SJCRH30 (cell line): ENCODE results near the gene PDGFB. TPM values are rescaled to one million over a fixed set of nuclear protein-coding genes. Genes with fewer than 3 reads are reported as not detected.

Experiments used
- DNase-seq, 2 experiments: peaks; one replicate each; pipeline ENCODE4 v3.0.0-alpha.2; 2015 to 2020
- H3K27ac ChIP-seq: fragments of 250-450 bp; sonication (Bioruptor Pico); 2 replicates; pipeline ENCODE4 v1.5.1; 2020; ENCODE audit warnings: mild to moderate bottlenecking, moderate library complexity
- H3K27me3 ChIP-seq: fragments of 250-450 bp; sonication (Bioruptor Pico); 2 replicates; pipeline ENCODE4 v1.5.1; 2020; ENCODE audit warnings: mild to moderate bottlenecking, moderate library complexity
- H3K36me3 ChIP-seq: fragments of 250-450 bp; sonication (Bioruptor Pico); 2 replicates; pipeline ENCODE4 v1.5.1; 2020; ENCODE audit warnings: mild to moderate bottlenecking, moderate library complexity
- H3K4me1 ChIP-seq: fragments of 250-450 bp; sonication (Bioruptor Pico); 2 replicates; pipeline ENCODE4 v1.5.1; 2020; ENCODE audit warnings: mild to moderate bottlenecking, moderate library complexity
- H3K4me3 ChIP-seq: fragments of 250-450 bp; sonication (Bioruptor Pico); 2 replicates; pipeline ENCODE4 v1.5.1; 2020; ENCODE audit warnings: mild to moderate bottlenecking, moderate library complexity
- H3K9me3 ChIP-seq: fragments of 250-450 bp; sonication (Bioruptor Pico); replicated peaks from 2 replicates; pipeline ENCODE4 v1.5.1; 2020; ENCODE audit warnings: mild to moderate bottlenecking, moderate library complexity
- total RNA-seq: library from RNA; depleted of rRNA; stranded (reverse); fragments of >200 nt; shearing (Covaris generic); gene quantifications from 2 replicates; pipeline ENCODE4 v1.2.3, GENCODE V29; 2014

Gene PDGFB
- total RNA-seq, 1 experiment from 2014 or later, result 0.26 TPM

DNA sequence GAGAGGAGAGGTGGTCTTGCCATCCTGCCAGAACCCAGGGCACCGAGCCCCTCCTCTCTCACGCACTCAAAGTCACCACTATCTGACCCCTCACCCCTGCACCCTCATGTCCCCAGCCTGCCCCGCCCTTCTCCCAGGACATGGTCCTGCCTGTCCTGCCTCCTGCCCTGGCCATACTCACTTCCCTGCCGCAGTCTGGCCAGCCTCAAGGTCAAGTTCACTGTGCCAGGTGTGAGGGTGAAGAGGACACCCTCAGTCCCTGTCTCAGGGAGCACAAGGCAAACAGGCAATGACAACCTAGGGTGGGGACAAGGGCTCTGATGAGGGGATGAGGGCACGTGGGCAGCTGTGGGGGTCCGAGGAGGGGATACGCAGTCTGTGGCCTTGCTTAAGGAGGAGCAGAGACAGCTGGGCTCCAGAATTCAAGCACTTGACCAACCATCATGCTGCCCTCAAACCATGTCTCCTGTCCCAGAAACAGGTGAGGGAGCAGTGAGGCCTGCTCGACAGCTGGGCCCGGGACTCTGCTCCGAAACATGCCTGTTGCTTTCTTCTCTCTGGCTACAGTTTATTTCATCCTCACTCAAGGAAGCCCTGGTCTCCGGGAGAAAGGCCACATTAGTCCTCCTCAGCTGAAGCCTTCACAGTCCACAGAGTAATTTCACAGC, 36.6 kb downstream of the PDGFB start:
- H3K27me3 ChIP-seq, result no peaks in the 10 kb centered on the region
- peak; percentile 45 to 60 for DNase-seq
- H3K4me1 ChIP-seq, result peaks cover 34% of the 10 kb centered on the region
- H3K4me3 ChIP-seq, result no peak overlapping the region
- no peaks in the 10 kb centered on the region for H3K36me3 ChIP-seq
- peak overlapping the region; percentile 55 for H3K27ac ChIP-seq
- no peaks in the 10 kb centered on the region for H3K9me3 ChIP-seq

GRCh38 chr22:39207141-39208012, 37.4 kb downstream of the PDGFB start:
- Histone ChIP-seq H3K4me1 (peaks cover 28% of the 10 kb centered on the region), H3K27ac (peak overlapping the region; percentile 55), H3K36me3 (no peaks in the 10 kb centered on the region), H3K27me3 (no peaks in the 10 kb centered on the region), H3K4me3 (no peak overlapping the region), H3K9me3 (no peaks in the 10 kb centered on the region)
- peak; percentile 77 to 79 for DNase-seq

DNA sequence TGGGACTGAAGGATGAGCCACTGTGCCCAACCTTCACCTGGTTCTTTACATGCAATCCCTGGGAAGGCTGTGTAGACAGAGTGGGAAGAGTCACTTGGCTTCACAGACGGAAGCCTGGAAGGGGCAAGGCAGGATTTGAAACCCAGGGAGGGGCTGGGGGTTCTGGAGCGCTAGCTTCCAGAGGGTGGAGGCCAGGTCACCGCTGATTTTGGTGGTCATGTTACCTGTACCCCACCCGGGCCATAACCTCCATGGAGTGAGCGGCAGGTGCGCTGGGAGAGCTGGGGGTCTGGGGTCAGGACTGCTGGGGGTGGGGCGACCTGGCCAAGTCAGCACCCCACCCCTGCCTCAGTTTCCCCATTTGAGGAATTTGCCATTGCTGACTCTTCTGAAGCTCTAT, 38.3 kb downstream of the PDGFB start:
- DNase-seq, result no peak
- Histone ChIP-seq H3K4me1 (peaks cover 28% of the 10 kb centered on the region), H3K27me3 (no peaks in the 10 kb centered on the region), H3K9me3 (no peaks in the 10 kb centered on the region), H3K4me3 (no peak overlapping the region), H3K36me3 (no peaks in the 10 kb centered on the region), H3K27ac (peak overlapping the region; percentile 55)

DNA sequence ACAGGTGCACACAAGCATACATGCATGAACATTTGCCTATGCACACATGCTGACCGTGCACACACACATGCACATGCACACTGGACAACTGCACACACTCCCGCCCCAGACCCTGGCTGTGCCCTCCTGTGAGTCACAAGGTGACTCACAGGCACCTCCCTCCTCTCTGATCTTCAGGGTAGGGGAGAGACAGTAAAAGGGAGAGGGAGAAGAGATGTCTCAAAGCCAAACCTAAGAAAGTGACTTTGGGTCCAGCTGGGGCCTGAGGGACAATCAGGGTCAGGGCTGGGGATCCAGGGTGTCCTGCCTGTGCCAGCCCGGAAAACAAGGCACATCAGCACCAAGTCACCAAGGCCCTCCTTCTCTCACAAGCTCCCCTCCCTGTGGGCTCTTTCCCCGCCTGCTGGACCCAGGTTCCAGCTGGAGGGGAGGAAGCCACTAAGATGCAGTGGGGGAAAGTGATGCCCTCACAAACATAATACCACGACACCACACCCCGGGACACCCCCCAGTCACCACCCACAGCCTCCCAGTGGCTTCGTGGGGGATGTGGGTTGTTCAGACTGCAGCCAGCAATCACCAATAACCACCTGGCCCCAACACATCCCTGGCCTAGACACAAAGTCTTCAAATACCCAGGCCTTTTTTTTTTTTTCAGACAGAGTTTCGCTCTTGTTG, 39.3 kb downstream of the PDGFB start:
- H3K36me3 ChIP-seq, result no peaks in the 10 kb centered on the region

GRCh38 chr22:39204216-39204615, 40.6 kb downstream of the PDGFB start:
- H3K4me1 ChIP-seq, result peaks cover 28% of the 10 kb centered on the region
- no peaks in the 10 kb centered on the region for H3K9me3 ChIP-seq
- H3K4me3 ChIP-seq, result no peak overlapping the region
- no peak overlapping the region for H3K27ac ChIP-seq
- H3K36me3 ChIP-seq, result no peaks in the 10 kb centered on the region
- DNase-seq, result no peak
- no peaks in the 10 kb centered on the region for H3K27me3 ChIP-seq

More for the DNA sequence above, 39.3 kb downstream of the PDGFB start:
- no peak overlapping the region for H3K27ac ChIP-seq
- H3K4me1 ChIP-seq, result peaks cover 28% of the 10 kb centered on the region
- H3K27me3 ChIP-seq, result no peaks in the 10 kb centered on the region
- DNase-seq, result peak in 1 of 2 experiments; percentile 24
- no peaks in the 10 kb centered on the region for H3K9me3 ChIP-seq
- H3K4me3 ChIP-seq, result no peak overlapping the region

DNA sequence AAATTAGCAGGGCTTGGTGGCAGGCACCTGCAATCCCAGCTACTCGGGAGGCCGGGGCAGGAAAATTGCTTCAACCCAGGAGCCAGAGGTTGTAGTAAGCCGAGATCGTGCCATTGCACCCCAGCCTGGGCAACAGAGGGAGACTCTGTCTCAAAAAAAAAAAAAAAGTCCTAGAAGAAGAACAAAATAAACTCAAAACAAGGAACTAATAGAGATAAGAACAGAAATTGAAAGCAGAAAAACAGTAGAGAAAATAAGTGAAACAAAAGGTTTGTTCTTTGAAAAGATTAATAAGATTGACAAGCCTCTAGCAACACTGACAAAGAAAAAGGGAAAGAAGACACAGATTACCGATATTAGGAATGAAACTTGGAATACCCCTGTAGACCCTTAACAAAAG, 47.2 kb downstream of the PDGFB start:
- Histone ChIP-seq H3K9me3 (0 out of 2 replicates have a peak, but pooled peaks cover 2% of the 10 kb centered on the region), H3K4me3 (no peak overlapping the region), H3K4me1 (no peaks in the 10 kb centered on the region), H3K27ac (no peak overlapping the region), H3K27me3 (no peaks in the 10 kb centered on the region), H3K36me3 (no peaks in the 10 kb centered on the region)
- DNase-seq, result no peak

- Histone ChIP-seq H3K4me1 (no peaks in the 10 kb centered on the region), H3K27ac (no peak overlapping the region), H3K27me3 (no peaks in the 10 kb centered on the region), H3K4me3 (no peak overlapping the region), H3K9me3 (0 out of 2 replicates have a peak, but pooled peaks cover 2% of the 10 kb centered on the region), H3K36me3 (no peaks in the 10 kb centered on the region)
- DNase-seq, result no peak
Observed at GRCh38 chr22:39194098-39194497, 50.7 kb downstream of the PDGFB start.

- H3K4me3 ChIP-seq, result no peak overlapping the region
- H3K36me3 ChIP-seq, result no peaks in the 10 kb centered on the region
- H3K9me3 ChIP-seq, result no peaks in the 10 kb centered on the region
- H3K4me1 ChIP-seq, result no peaks in the 10 kb centered on the region
- no peaks in the 10 kb centered on the region for H3K27me3 ChIP-seq
- DNase-seq, result no peak
- H3K27ac ChIP-seq, result no peak overlapping the region
Observed at GRCh38 chr22:39188809-39189208, 56.0 kb downstream of the PDGFB start.

GRCh38 chr22:39185601-39186012, 59.2 kb downstream of the PDGFB start:
- no peak overlapping the region for H3K4me3 ChIP-seq
- no peaks in the 10 kb centered on the region for H3K9me3 ChIP-seq
- peak in 1 of 2 experiments; percentile 22 for DNase-seq
- H3K27me3 ChIP-seq, result no peaks in the 10 kb centered on the region
- no peaks in the 10 kb centered on the region for H3K36me3 ChIP-seq
- no peaks in the 10 kb centered on the region for H3K4me1 ChIP-seq
- no peak overlapping the region for H3K27ac ChIP-seq

GRCh38 chr22:39184586-39185577, 59.9 kb downstream of the PDGFB start:
- DNase-seq, result no peak
- no peaks in the 10 kb centered on the region for H3K9me3 ChIP-seq
- no peak overlapping the region for H3K4me3 ChIP-seq
- H3K27ac ChIP-seq, result no peak overlapping the region
- H3K27me3 ChIP-seq, result no peaks in the 10 kb centered on the region
- H3K4me1 ChIP-seq, result no peaks in the 10 kb centered on the region
- no peaks in the 10 kb centered on the region for H3K36me3 ChIP-seq

GRCh38 chr22:39183991-39184585, 60.7 kb downstream of the PDGFB start:
- H3K36me3 ChIP-seq, result no peaks in the 10 kb centered on the region
- DNase-seq, result peak; percentile 32 to 68
- no peak overlapping the region for H3K4me3 ChIP-seq
- no peaks in the 10 kb centered on the region for H3K27me3 ChIP-seq
- H3K4me1 ChIP-seq, result peaks cover 5% of the 10 kb centered on the region; the same call in 1 of the 2 replicates
- no peaks in the 10 kb centered on the region for H3K9me3 ChIP-seq
- H3K27ac ChIP-seq, result no peak overlapping the region

GRCh38 chr22:39182478-39183030, 62.2 kb downstream of the PDGFB start:
- peaks cover 5% of the 10 kb centered on the region; the same call in 1 of the 2 replicates for H3K4me1 ChIP-seq
- no peak overlapping the region for H3K27ac ChIP-seq
- H3K4me3 ChIP-seq, result no peak overlapping the region
- no peaks in the 10 kb centered on the region for H3K27me3 ChIP-seq
- H3K36me3 ChIP-seq, result no peaks in the 10 kb centered on the region
- no peaks in the 10 kb centered on the region for H3K9me3 ChIP-seq
- peak in 1 of 2 experiments; percentile 26 for DNase-seq

DNA sequence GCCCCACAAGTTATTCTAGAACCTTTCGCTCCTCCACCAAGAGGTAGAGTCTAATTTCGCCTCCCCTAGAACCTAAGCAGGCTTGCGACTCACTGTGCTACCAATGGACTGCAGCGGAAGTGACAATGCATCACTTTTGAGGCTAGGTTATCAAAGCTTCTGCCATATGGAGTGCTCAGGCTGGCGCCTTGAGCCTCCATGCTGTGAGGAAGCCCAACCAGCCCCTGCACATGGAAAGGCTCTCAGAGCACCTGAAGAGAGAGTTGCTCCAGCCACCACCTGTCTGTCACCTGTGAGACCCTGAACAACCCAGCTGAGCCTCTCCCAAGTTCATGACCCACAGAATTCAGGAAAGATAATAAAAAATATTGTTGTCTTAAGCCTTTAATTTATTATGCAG, 63.0 kb downstream of the PDGFB start:
- H3K4me3 ChIP-seq, result no peak overlapping the region
- no peaks in the 10 kb centered on the region for H3K36me3 ChIP-seq
- H3K4me1 ChIP-seq, result peaks cover 8% of the 10 kb centered on the region
- DNase-seq, result no peak
- H3K27me3 ChIP-seq, result no peaks in the 10 kb centered on the region
- H3K9me3 ChIP-seq, result no peaks in the 10 kb centered on the region
- H3K27ac ChIP-seq, result no peak overlapping the region
